Neural cell (in vitro differentiated cells): ENCODE data around the gene QSER1. TPM values are rescaled to one million over a fixed set of nuclear protein-coding genes. Genes with fewer than 3 reads are reported as not detected.

Experiments
- H2AFZ ChIP-seq: fragments of 200-600, 300-800 bp; sonication (generic), shearing (Covaris generic); 2 replicates; pipeline ENCODE4 v1.6.0; 2014; ENCODE audit warnings: low read depth, mild to moderate bottlenecking, antibody characterized with exemption, low read length, moderate library complexity
- H3F3A ChIP-seq: fragments of 200-600 bp; shearing (Covaris generic); 2 replicates; pipeline ENCODE4 v1.6.1; 2016; ENCODE audit warnings: mild to moderate bottlenecking, moderate library complexity, mixed read lengths, antibody characterized with exemption, low read length; ENCODE audit not compliant: insufficient read depth, poor library complexity, severe bottlenecking
- H3K27ac ChIP-seq: fragments of 200-600, 300-800 bp; sonication (generic), shearing (Covaris generic); 2 replicates; pipeline ENCODE4 v1.5.1; 2014; ENCODE audit warnings: mild to moderate bottlenecking, low read length, moderate library complexity
- H3K27me3 ChIP-seq: fragments of 300-800, 200-600 bp; sonication (generic), shearing (Covaris generic); 2 replicates; pipeline ENCODE4 v1.6.0; 2014; ENCODE audit warnings: mild to moderate bottlenecking, low read depth, low read length, moderate library complexity; ENCODE audit not compliant: insufficient read depth
- H3K36me3 ChIP-seq: fragments of 300-800, 200-600 bp; sonication (generic), shearing (Covaris generic); 2 replicates; pipeline ENCODE4 v1.5.1; 2014; ENCODE audit warnings: mild to moderate bottlenecking, antibody characterized with exemption, low read length, moderate library complexity; ENCODE audit not compliant: insufficient read depth
- H3K4me2 ChIP-seq: fragments of 300-800, 200-600 bp; sonication (generic), shearing (Covaris generic); 2 replicates; pipeline ENCODE4 v1.6.0; 2014; ENCODE audit warnings: mild to moderate bottlenecking, low read length
- H3K4me3 ChIP-seq: fragments of 300-800, 200-600 bp; sonication (generic), shearing (Covaris generic); 2 replicates; pipeline ENCODE4 v1.5.1; 2014; ENCODE audit warnings: mild to moderate bottlenecking, low read length, moderate library complexity
- H3K79me2 ChIP-seq: fragments of 200-600 bp; shearing (Covaris generic); replicated peaks from 2 replicates; pipeline ENCODE4 v1.6.0; 2014; ENCODE audit warnings: mild to moderate bottlenecking, low read length, moderate library complexity; ENCODE audit not compliant: insufficient read depth
- H3K9ac ChIP-seq: fragments of 300-800, 200-600 bp; sonication (generic), shearing (Covaris generic); 2 replicates; pipeline ENCODE4 v1.6.1; 2016; ENCODE audit warnings: mild to moderate bottlenecking, low read length, mixed read lengths
- H3K9me2 ChIP-seq: fragments of 200-600 bp; shearing (Covaris generic); 2 replicates; pipeline ENCODE4 v1.6.1; 2016; ENCODE audit warnings: mild to moderate bottlenecking, low read length, mixed read lengths; ENCODE audit not compliant: insufficient read depth
- H3K9me3 ChIP-seq: fragments of 200-600, 300-800 bp; sonication (generic), shearing (Covaris generic); 2 replicates; pipeline ENCODE4 v1.6.1; 2016; ENCODE audit warnings: mild to moderate bottlenecking, mixed run types, low read length, moderate library complexity, mixed read lengths
- H4K20me1 ChIP-seq: fragments of 200-600 bp; shearing (Covaris generic); 2 replicates; pipeline ENCODE4 v1.6.1; 2016; ENCODE audit warnings: mild to moderate bottlenecking, mixed run types; ENCODE audit not compliant: insufficient read depth
- EP300 ChIP-seq: fragments of 450-650 bp; conservative IDR thresholded peaks from 2 replicates; pipeline ENCODE4 v1.6.1; 2014; ENCODE audit warnings: antibody characterized with exemption, mild to moderate bottlenecking, moderate library complexity; ENCODE audit not compliant: poor library complexity, severe bottlenecking
- POLR2AphosphoS5 ChIP-seq: IDR thresholded peaks from 2 replicates; pipeline ENCODE4 v1.6.1; 2012
- RAD21 ChIP-seq: fragments of 450-650 bp; conservative IDR thresholded peaks from 2 replicates; pipeline ENCODE4 v1.6.1; 2014; ENCODE audit warnings: antibody characterized with exemption, mild to moderate bottlenecking, moderate library complexity
- SMC3 ChIP-seq: fragments of 450-650 bp; conservative IDR thresholded peaks from 2 replicates; pipeline ENCODE4 v1.6.1; 2014; ENCODE audit warnings: antibody characterized with exemption, mild to moderate bottlenecking, moderate library complexity; ENCODE audit not compliant: poor library complexity
- TAF1 ChIP-seq: IDR thresholded peaks from 2 replicates; pipeline ENCODE4 v1.6.1; 2012; ENCODE audit warnings: low read depth
- polyA plus RNA-seq: library from polyadenylated mRNA; depleted of rRNA; stranded (reverse); fragments of >200 nt; gene quantifications from 2 replicates; pipeline ENCODE4 v1.2.3, GENCODE V29; 2014
- TF ChIP-seq, protein P1 (sequence below): fragments of 450-650 bp; IDR thresholded peaks from 2 replicates; pipeline ENCODE4 v1.5.1; 2014; ENCODE audit warnings: antibody characterized with exemption, mild to moderate bottlenecking, moderate library complexity; ENCODE audit not compliant: poor library complexity, severe bottlenecking
- TF ChIP-seq, protein P2 (sequence below): IDR thresholded peaks from 2 replicates; pipeline ENCODE4 v1.6.1; 2012; ENCODE audit warnings: borderline replicate concordance

QSER1 gene
- polyA plus RNA-seq, 1 donor from 2014 or later = 18.1 TPM

DNA sequence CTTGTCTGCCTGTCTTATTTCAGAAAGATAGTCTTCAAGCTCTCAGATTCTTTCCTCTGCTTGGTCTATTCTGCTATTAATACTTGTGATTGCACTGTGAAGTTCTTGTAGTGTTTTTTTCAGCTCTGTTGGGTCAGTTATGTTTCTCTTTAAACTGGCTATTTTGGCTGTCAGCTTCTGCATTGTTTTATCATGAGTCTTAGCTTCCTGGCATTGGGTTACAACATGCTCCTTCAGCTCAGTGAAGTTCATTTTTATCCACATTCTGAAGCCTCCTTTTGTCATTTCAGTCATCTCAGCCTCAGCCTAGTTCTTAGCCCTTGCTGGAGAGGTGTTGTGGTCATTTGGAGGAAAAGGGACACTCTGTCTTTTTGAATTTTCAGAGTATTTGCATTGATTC is 107.6 kb downstream of the QSER1 start:
- no peaks in the 10 kb centered on the region for H3F3A ChIP-seq
- no peak overlapping the region for H3K27ac ChIP-seq
- H3K9me3 ChIP-seq = no peaks in the 10 kb centered on the region
- no peak overlapping the region for H3K9ac ChIP-seq
- TF ChIP-seq EP300 (no peak), TAF1 (no peak), RAD21 (no peak), POLR2AphosphoS5 (no peak), SMC3 (no peak)
- TF ChIP-seq, protein P1, sequence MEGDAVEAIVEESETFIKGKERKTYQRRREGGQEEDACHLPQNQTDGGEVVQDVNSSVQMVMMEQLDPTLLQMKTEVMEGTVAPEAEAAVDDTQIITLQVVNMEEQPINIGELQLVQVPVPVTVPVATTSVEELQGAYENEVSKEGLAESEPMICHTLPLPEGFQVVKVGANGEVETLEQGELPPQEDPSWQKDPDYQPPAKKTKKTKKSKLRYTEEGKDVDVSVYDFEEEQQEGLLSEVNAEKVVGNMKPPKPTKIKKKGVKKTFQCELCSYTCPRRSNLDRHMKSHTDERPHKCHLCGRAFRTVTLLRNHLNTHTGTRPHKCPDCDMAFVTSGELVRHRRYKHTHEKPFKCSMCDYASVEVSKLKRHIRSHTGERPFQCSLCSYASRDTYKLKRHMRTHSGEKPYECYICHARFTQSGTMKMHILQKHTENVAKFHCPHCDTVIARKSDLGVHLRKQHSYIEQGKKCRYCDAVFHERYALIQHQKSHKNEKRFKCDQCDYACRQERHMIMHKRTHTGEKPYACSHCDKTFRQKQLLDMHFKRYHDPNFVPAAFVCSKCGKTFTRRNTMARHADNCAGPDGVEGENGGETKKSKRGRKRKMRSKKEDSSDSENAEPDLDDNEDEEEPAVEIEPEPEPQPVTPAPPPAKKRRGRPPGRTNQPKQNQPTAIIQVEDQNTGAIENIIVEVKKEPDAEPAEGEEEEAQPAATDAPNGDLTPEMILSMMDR = no peak
- TF ChIP-seq, protein P2, sequence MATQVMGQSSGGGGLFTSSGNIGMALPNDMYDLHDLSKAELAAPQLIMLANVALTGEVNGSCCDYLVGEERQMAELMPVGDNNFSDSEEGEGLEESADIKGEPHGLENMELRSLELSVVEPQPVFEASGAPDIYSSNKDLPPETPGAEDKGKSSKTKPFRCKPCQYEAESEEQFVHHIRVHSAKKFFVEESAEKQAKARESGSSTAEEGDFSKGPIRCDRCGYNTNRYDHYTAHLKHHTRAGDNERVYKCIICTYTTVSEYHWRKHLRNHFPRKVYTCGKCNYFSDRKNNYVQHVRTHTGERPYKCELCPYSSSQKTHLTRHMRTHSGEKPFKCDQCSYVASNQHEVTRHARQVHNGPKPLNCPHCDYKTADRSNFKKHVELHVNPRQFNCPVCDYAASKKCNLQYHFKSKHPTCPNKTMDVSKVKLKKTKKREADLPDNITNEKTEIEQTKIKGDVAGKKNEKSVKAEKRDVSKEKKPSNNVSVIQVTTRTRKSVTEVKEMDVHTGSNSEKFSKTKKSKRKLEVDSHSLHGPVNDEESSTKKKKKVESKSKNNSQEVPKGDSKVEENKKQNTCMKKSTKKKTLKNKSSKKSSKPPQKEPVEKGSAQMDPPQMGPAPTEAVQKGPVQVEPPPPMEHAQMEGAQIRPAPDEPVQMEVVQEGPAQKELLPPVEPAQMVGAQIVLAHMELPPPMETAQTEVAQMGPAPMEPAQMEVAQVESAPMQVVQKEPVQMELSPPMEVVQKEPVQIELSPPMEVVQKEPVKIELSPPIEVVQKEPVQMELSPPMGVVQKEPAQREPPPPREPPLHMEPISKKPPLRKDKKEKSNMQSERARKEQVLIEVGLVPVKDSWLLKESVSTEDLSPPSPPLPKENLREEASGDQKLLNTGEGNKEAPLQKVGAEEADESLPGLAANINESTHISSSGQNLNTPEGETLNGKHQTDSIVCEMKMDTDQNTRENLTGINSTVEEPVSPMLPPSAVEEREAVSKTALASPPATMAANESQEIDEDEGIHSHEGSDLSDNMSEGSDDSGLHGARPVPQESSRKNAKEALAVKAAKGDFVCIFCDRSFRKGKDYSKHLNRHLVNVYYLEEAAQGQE = no peak
- no peaks in the 10 kb centered on the region for H3K9me2 ChIP-seq
- H3K4me2 ChIP-seq = no peak overlapping the region
- no peak overlapping the region for H3K4me3 ChIP-seq
- H3K79me2 ChIP-seq = no peaks in the 10 kb centered on the region
- no peak overlapping the region for H2AFZ ChIP-seq
- no peaks in the 10 kb centered on the region for H3K27me3 ChIP-seq
- no peaks in the 10 kb centered on the region for H3K36me3 ChIP-seq
- H4K20me1 ChIP-seq = no peaks in the 10 kb centered on the region

DNA sequence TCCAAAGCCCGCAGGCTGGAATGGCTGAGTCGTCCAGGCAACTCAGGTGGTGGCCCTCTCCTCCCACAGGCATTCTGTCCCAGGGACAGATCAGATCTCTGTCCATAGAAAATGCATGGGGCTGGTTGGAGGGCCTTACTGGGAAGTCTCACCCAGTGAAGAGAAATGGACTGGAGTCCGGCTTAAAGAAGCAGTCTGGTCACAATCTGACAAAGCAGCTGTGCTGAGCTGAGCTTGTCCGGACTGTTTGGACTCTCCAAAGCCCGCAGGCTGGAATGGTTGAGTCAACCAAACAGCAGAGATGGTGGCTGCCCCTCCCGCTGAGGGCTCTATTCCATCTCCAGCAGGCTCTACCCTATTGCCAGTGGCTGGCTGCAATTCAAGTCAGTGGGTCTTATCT is 108.7 kb downstream of the QSER1 start:
- H3K9me2 ChIP-seq = no peaks in the 10 kb centered on the region
- TF ChIP-seq, protein P2 = no peak
- TF ChIP-seq, protein P1 = no peak
- TF ChIP-seq RAD21 = no peak
- no peak for TF ChIP-seq POLR2AphosphoS5
- no peak overlapping the region for H3K27ac ChIP-seq
- H3K4me3 ChIP-seq = no peak overlapping the region
- H3K79me2 ChIP-seq = no peaks in the 10 kb centered on the region
- H3K4me2 ChIP-seq = no peak overlapping the region
- H3K36me3 ChIP-seq = no peaks in the 10 kb centered on the region
- no peaks in the 10 kb centered on the region for H3K9me3 ChIP-seq
- H2AFZ ChIP-seq = no peak overlapping the region
- no peaks in the 10 kb centered on the region for H4K20me1 ChIP-seq
- no peak overlapping the region for H3K9ac ChIP-seq
- no peaks in the 10 kb centered on the region for H3F3A ChIP-seq
- no peaks in the 10 kb centered on the region for H3K27me3 ChIP-seq
